Kidney epithelial cell (primary cell): ENCODE measurements around the gene CPT1C. TPM values are rescaled to one million over a fixed set of nuclear protein-coding genes. Genes with fewer than 3 reads are reported as not detected.

ENCODE experiments used
- DNase-seq: peaks from one replicate; pipeline ENCODE4 v3.0.0-alpha.2; 2010; ENCODE audit warnings: low read depth
- H3K27me3 ChIP-seq: 2 replicates; pipeline ENCODE4 v1.6.0; 2011; ENCODE audit warnings: low read length; ENCODE audit not compliant: control insufficient read depth, insufficient read depth
- H3K36me3 ChIP-seq: 2 replicates; pipeline ENCODE4 v1.5.1; 2011; ENCODE audit warnings: low read length; ENCODE audit not compliant: control insufficient read depth, insufficient read depth
- H3K4me3 ChIP-seq: 2 replicates; pipeline ENCODE4 v1.5.1; 2011; ENCODE audit warnings: low read depth, mild to moderate bottlenecking, control low read depth, low read length
- total RNA-seq: library from RNA; depleted of rRNA; stranded (reverse); fragments of >200 nt; gene quantifications from 2 replicates; pipeline ENCODE4 v1.2.3, GENCODE V29; 2015
- TF ChIP-seq, protein P1 (sequence below): IDR thresholded peaks from 2 replicates; pipeline ENCODE4 v1.5.1; 2011; ENCODE audit warnings: mild to moderate bottlenecking, moderate library complexity, low read length, control low read depth, inconsistent platforms; ENCODE audit not compliant: insufficient read depth, poor library complexity, severe bottlenecking

The CPT1C gene
- total RNA-seq, 1 donor from 2014 or later: 3.4 TPM

DNA sequence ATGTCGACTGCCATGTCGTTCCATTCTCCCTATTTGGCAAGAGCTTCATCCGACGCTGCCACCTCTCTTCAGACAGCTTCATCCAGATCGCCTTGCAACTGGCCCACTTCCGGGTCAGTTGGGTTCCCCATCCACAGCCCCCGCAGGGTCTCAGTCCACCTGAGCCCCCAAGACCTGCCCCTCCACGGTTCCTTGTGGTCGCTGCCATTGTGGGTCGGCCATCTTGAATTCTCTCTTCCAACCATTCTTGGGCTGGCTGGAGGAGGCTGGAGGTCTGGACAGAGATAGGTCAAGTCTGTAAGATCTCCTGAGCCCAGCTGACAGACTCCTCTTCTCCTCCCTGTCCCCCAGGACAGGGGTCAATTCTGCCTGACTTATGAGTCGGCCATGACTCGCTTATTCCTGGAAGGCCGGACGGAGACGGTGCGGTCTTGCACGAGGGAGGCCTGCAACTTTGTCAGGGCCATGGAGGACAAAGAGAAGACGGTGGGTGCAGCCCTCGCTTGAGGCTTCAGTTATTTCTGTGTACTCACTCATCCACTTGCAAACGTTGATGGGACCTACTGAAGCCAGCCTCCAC lies 19.5 kb downstream of the CPT1C start:
- TF ChIP-seq, protein P1, sequence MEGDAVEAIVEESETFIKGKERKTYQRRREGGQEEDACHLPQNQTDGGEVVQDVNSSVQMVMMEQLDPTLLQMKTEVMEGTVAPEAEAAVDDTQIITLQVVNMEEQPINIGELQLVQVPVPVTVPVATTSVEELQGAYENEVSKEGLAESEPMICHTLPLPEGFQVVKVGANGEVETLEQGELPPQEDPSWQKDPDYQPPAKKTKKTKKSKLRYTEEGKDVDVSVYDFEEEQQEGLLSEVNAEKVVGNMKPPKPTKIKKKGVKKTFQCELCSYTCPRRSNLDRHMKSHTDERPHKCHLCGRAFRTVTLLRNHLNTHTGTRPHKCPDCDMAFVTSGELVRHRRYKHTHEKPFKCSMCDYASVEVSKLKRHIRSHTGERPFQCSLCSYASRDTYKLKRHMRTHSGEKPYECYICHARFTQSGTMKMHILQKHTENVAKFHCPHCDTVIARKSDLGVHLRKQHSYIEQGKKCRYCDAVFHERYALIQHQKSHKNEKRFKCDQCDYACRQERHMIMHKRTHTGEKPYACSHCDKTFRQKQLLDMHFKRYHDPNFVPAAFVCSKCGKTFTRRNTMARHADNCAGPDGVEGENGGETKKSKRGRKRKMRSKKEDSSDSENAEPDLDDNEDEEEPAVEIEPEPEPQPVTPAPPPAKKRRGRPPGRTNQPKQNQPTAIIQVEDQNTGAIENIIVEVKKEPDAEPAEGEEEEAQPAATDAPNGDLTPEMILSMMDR: no peak
- Histone ChIP-seq H3K27me3 (no peaks in the 10 kb centered on the region), H3K36me3 (no peaks in the 10 kb centered on the region), H3K4me3 (no peak overlapping the region)
- peak; percentile 28 for DNase-seq

DNA sequence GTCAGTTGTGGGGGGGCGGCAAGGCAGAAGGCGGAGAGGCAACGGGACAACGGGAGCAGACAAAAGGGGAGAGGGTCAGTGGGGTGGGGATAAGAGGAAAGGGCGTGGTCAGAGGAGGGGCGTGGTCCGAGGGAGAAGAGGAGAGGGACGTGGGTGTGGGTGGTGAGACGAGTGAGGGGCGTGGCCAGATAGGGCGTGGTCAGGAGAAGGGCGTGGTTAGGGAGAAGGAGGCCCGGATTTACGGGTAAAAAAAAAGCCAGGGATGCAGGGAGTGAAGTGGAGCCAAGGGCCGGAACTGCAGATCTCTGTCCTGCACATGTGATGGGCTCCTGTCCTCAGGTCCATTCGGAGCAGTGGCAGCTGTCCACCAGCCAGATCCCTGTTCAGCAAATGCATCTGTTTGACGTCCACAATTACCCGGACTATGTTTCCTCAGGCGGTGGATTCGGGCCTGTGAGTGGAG lies 21.5 kb downstream of the CPT1C start:
- H3K27me3 ChIP-seq: no peaks in the 10 kb centered on the region
- H3K4me3 ChIP-seq: no peak overlapping the region
- no peak for DNase-seq
- TF ChIP-seq, protein P1: no peak
- no peaks in the 10 kb centered on the region for H3K36me3 ChIP-seq

DNA sequence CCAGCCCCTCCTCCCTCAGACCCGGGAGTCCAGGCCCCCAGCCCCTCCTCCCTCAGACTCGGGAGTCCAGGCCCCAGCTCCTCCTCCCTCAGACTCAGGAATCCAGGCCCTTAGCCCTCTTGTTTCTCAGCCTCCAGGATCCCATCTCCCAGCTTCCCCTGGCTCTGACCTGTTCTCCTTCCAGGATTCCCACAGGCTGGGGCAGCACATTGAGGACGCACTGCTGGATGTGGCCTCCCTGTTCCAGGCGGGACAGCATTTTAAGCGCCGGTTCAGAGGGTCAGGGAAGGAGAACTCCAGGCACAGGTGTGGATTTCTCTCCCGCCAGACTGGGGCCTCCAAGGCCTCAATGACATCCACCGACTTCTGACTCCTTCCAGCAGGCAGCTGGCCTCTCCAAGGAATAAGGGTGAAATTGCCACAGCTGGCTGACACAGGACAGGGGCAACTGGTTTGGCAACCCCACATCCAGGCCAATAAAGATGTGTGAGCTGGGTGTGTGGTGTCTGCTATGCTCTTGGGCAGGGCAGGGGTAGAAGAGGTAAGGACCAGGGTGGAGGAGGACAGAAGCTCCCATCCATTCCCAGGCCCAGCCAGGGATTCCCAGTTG lies 22.4 kb downstream of the CPT1C start:
- Histone ChIP-seq H3K27me3 (no peaks in the 10 kb centered on the region), H3K36me3 (no peaks in the 10 kb centered on the region), H3K4me3 (no peak overlapping the region)
- TF ChIP-seq, protein P1: no peak
- no peak for DNase-seq

DNA sequence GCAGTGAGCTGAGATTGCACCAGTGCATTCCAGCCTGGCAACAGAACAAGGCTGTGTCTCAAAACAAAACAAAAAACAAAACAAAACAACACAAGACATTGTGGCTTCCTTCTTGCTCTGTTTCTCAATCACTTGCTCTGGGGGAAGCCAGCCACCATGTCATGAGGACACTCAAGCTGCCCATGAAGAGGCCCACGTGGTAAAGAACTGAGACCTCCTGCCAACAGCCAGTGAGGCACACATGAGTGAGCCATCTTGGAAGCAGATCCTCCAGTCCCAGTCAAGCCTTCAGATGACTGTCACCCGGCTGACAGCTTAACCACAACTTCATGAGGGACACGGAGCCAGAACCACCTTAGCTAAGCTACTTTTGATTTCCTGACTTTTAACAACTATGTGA lies 25.2 kb downstream of the CPT1C start:
- TF ChIP-seq, protein P1: no peak
- Histone ChIP-seq H3K27me3 (no peaks in the 10 kb centered on the region), H3K36me3 (no peaks in the 10 kb centered on the region), H3K4me3 (no peak overlapping the region)
- DNase-seq: no peak

DNA sequence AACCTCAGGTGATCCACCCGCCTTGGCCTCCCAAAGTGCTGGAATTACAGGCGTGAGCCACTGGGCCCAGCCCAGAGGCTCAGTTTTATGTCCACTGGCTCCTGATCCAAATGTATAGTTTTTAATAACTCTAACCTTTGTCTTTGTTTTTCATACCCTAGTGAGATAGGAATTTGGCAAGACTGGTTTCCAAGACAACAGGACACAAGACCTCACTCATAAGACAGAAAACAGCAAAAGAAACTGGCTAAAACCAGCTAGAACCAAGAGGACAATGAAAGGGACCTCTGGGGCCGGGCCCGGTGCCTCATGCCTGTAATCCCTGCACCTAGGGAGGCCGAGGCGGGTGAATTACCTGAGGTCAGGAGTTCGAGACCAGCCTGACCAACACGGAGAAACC lies 27.6 kb downstream of the CPT1C start:
- DNase-seq: no peak
- no peaks in the 10 kb centered on the region for H3K27me3 ChIP-seq

More for the DNA sequence above, 27.6 kb downstream of the CPT1C start:
- TF ChIP-seq, protein P1: no peak
- Histone ChIP-seq H3K4me3 (no peak overlapping the region), H3K36me3 (no peaks in the 10 kb centered on the region)
